H9 (cell line): ENCODE measurements around the gene PJA2. TPM values are rescaled to one million over a fixed set of nuclear protein-coding genes. Genes with fewer than 3 reads are reported as not detected.

Source experiments
- DNase-seq: peaks from one replicate; pipeline ENCODE4 v3.0.0-alpha.2; 2017
- H2AFZ ChIP-seq: one replicate; pipeline ENCODE4 v1.6.1; 2013; ENCODE audit warnings: mild to moderate bottlenecking, low read length, control low read depth, moderate library complexity
- H2AK5ac ChIP-seq: 2 replicates; pipeline ENCODE4 v1.6.1; 2013; ENCODE audit warnings: low read length, control low read depth, mixed read lengths; ENCODE audit not compliant: insufficient read length
- H2BK120ac ChIP-seq: one replicate; pipeline ENCODE4 v1.6.1; 2013; ENCODE audit warnings: low read depth, mild to moderate bottlenecking, low read length, control low read depth, inconsistent platforms; ENCODE audit not compliant: poor library complexity, severe bottlenecking
- H2BK12ac ChIP-seq: 2 replicates; pipeline ENCODE4 v1.6.1; 2013; ENCODE audit warnings: low read length, control low read depth, mixed read lengths, low read depth; ENCODE audit not compliant: insufficient read length
- H2BK15ac ChIP-seq: 2 replicates; pipeline ENCODE4 v1.6.1; 2013; ENCODE audit warnings: low read depth, low read length, control low read depth
- H2BK20ac ChIP-seq: one replicate; pipeline ENCODE4 v1.6.1; 2013; ENCODE audit warnings: low read depth, mild to moderate bottlenecking, low read length, control low read depth, inconsistent platforms; ENCODE audit not compliant: poor library complexity, severe bottlenecking
- H2BK5ac ChIP-seq: 2 replicates; pipeline ENCODE4 v1.6.1; 2013; ENCODE audit warnings: low read length, control low read depth, mixed read lengths; ENCODE audit not compliant: insufficient read length
- H3K14ac ChIP-seq: 2 replicates; pipeline ENCODE4 v1.6.1; 2013; ENCODE audit warnings: low read length, control low read depth; ENCODE audit not compliant: insufficient read depth
- H3K18ac ChIP-seq: 2 replicates; pipeline ENCODE4 v1.6.1; 2013; ENCODE audit warnings: low read depth, mild to moderate bottlenecking, mixed read lengths, low read length, control low read depth; ENCODE audit not compliant: insufficient read length
- H3K23ac ChIP-seq: 2 replicates; pipeline ENCODE4 v1.6.1; 2013; ENCODE audit warnings: low read length, control low read depth, mixed read lengths, low read depth; ENCODE audit not compliant: insufficient read length
- H3K23me2 ChIP-seq: 2 replicates; pipeline ENCODE4 v1.6.1; 2013; ENCODE audit warnings: low read depth, mild to moderate bottlenecking, mixed read lengths, low read length, control low read depth; ENCODE audit not compliant: insufficient read length, poor library complexity, severe bottlenecking
- H3K27ac ChIP-seq: 2 replicates; pipeline ENCODE4 v1.5.1; 2013; ENCODE audit warnings: low read length, control low read depth, mixed read lengths, low read depth; ENCODE audit not compliant: insufficient read length
- H3K27me3 ChIP-seq: 2 replicates; pipeline ENCODE4 v1.6.1; 2013; ENCODE audit warnings: low read length, control low read depth, inconsistent platforms; ENCODE audit not compliant: insufficient read depth
- H3K4ac ChIP-seq: 2 replicates; pipeline ENCODE4 v1.6.1; 2013; ENCODE audit warnings: low read depth, mild to moderate bottlenecking, control low read depth, inconsistent platforms, low read length, moderate library complexity
- H3K4me1 ChIP-seq: 2 replicates; pipeline ENCODE4 v1.6.1; 2013; ENCODE audit warnings: low read length, control low read depth, inconsistent platforms; ENCODE audit not compliant: insufficient read depth
- H3K4me2 ChIP-seq: 2 replicates; pipeline ENCODE4 v1.6.1; 2013; ENCODE audit warnings: low read length, control low read depth, mixed read lengths; ENCODE audit not compliant: insufficient read length, insufficient read depth
- H3K56ac ChIP-seq: 2 replicates; pipeline ENCODE4 v1.6.1; 2013; ENCODE audit warnings: low read depth, mild to moderate bottlenecking, mixed read lengths, low read length, control low read depth; ENCODE audit not compliant: insufficient read length
- H3K79me1 ChIP-seq: 2 replicates; pipeline ENCODE4 v1.6.1; 2013; ENCODE audit warnings: low read depth, mild to moderate bottlenecking, moderate library complexity, low read length, control low read depth, inconsistent platforms; ENCODE audit not compliant: insufficient read depth, poor library complexity, severe bottlenecking
- H3K79me2 ChIP-seq: 2 replicates; pipeline ENCODE4 v1.6.1; 2013; ENCODE audit warnings: low read length, control low read depth, inconsistent platforms; ENCODE audit not compliant: insufficient read depth
- H3K9ac ChIP-seq: 2 replicates; pipeline ENCODE4 v1.6.1; 2013; ENCODE audit warnings: low read length, control low read depth, mixed read lengths; ENCODE audit not compliant: insufficient read length; ENCODE audit errors: extremely low read depth
- H3K9me3 ChIP-seq: one replicate; pipeline ENCODE4 v1.6.1; 2013; ENCODE audit warnings: low read depth, low read length, inconsistent platforms; ENCODE audit not compliant: control insufficient read depth
- H3T11ph ChIP-seq: one replicate; pipeline ENCODE4 v1.6.1; 2013; ENCODE audit warnings: mild to moderate bottlenecking, low read length, control low read depth, inconsistent platforms
- H4K20me1 ChIP-seq: one replicate; pipeline ENCODE4 v1.6.1; 2013; ENCODE audit not compliant: control insufficient read depth, insufficient read length, insufficient read depth
- H4K5ac ChIP-seq: 2 replicates; pipeline ENCODE4 v1.6.1; 2013; ENCODE audit warnings: low read depth, mild to moderate bottlenecking, mixed read lengths, low read length, control low read depth; ENCODE audit not compliant: insufficient read length
- H4K8ac ChIP-seq: replicated peaks from 2 replicates; pipeline ENCODE4 v1.6.1; 2013; ENCODE audit warnings: low read length, control low read depth, mixed read lengths, low read depth; ENCODE audit not compliant: insufficient read length
- H4K91ac ChIP-seq: 2 replicates; pipeline ENCODE4 v1.6.1; 2013; ENCODE audit warnings: low read depth, mild to moderate bottlenecking, moderate library complexity, mixed read lengths, low read length, control low read depth; ENCODE audit not compliant: insufficient read length
- H3K27ac Mint-ChIP-seq, 3 experiments: 2 replicates in 2 of 3; 3 replicates in 1 of 3; pipeline ENCODE4 v1.8.0; 2020 to 2021; ENCODE audit warnings: mixed read lengths in 3 of 3, mild to moderate bottlenecking in 1 of 3, moderate library complexity in 1 of 3
- H3K27me3 Mint-ChIP-seq: 2 replicates; pipeline ENCODE4 v1.8.0; 2021; ENCODE audit warnings: low read depth, mild to moderate bottlenecking, moderate library complexity, mixed read lengths
- H3K36me3 Mint-ChIP-seq, 3 experiments: 2 replicates in 2 of 3; 3 replicates in 1 of 3; pipeline ENCODE4 v1.8.0; 2020 to 2021; ENCODE audit warnings: low read depth in 3 of 3, mixed read lengths in 3 of 3; ENCODE audit not compliant: insufficient read depth in 1 of 3
- H3K4me1 Mint-ChIP-seq, 2 experiments: 2 replicates each; pipeline ENCODE4 v1.8.0; 2020; ENCODE audit warnings: mixed read lengths in 2 of 2
- H3K4me3 Mint-ChIP-seq, 2 experiments: 2 replicates in 1 of 2; 3 replicates in 1 of 2; pipeline ENCODE4 v1.8.0; 2020 to 2021; ENCODE audit warnings: mild to moderate bottlenecking in 2 of 2, mixed read lengths in 2 of 2, moderate library complexity in 1 of 2
- H3K9me3 Mint-ChIP-seq, 2 experiments: 2 replicates in 1 of 2; 3 replicates in 1 of 2; pipeline ENCODE4 v1.8.0; 2020; ENCODE audit warnings: mild to moderate bottlenecking in 2 of 2, mixed read lengths in 2 of 2, moderate library complexity in 1 of 2
- total RNA-seq: library from RNA; stranded (reverse); gene quantifications from 2 replicates; pipeline ENCODE4 v1.2.1, GENCODE V29; 2021
- TF ChIP-seq, protein P1 (sequence below): fragments of 200-600 bp; sonication (generic); conservative IDR thresholded peaks from 3 replicates; pipeline ENCODE4 v1.8.0; 2021; ENCODE audit warnings: antibody characterized with exemption, mild to moderate bottlenecking

Gene PJA2
- total RNA-seq, 1 experiment from 2014 or later, result 41.5 TPM

- Histone ChIP-seq H3K18ac (no peak overlapping the region), H3K4me1 (peaks cover 2% of the 10 kb centered on the region; the same call in 1 of the 2 replicates), H3K14ac (no peak overlapping the region), H2BK20ac (no peak overlapping the region), H3K4me2 (no peak overlapping the region), H4K91ac (no peak overlapping the region), H2BK5ac (no peak overlapping the region), H4K20me1 (no peaks in the 10 kb centered on the region), H4K5ac (no peak overlapping the region), H2BK120ac (no peak overlapping the region), H3K23ac (no peak overlapping the region), H3K23me2 (no peaks in the 10 kb centered on the region), H3K79me2 (no peaks in the 10 kb centered on the region), H3K4ac (no peak overlapping the region), H3K27ac (no peak overlapping the region), H3K9me3 (peaks cover 11% of the 10 kb centered on the region), H3T11ph (no peak overlapping the region), H2AFZ (no peak overlapping the region), H3K56ac (no peak overlapping the region), H3K79me1 (no peaks in the 10 kb centered on the region), H2BK15ac (no peak overlapping the region), H4K8ac (no peak overlapping the region), H3K9ac (no peak overlapping the region), H2BK12ac (no peak overlapping the region), H3K27me3 (no peaks in the 10 kb centered on the region), H2AK5ac (no peak overlapping the region)
- Mint-ChIP-seq H3K27ac (no peak overlapping the region), H3K27me3 (no peaks in the 10 kb centered on the region), H3K4me1 (peaks cover 13 to 14% of the 10 kb centered on the region in 2 experiments), H3K4me3 (no peak overlapping the region), H3K9me3 (peaks cover 13 to 14% of the 10 kb centered on the region in 2 experiments), H3K36me3 (peaks cover 0 to 13% (median 10%) of the 10 kb centered on the region in 3 experiments; a peak in 4 of 7 replicates)
- TF ChIP-seq, protein P1, sequence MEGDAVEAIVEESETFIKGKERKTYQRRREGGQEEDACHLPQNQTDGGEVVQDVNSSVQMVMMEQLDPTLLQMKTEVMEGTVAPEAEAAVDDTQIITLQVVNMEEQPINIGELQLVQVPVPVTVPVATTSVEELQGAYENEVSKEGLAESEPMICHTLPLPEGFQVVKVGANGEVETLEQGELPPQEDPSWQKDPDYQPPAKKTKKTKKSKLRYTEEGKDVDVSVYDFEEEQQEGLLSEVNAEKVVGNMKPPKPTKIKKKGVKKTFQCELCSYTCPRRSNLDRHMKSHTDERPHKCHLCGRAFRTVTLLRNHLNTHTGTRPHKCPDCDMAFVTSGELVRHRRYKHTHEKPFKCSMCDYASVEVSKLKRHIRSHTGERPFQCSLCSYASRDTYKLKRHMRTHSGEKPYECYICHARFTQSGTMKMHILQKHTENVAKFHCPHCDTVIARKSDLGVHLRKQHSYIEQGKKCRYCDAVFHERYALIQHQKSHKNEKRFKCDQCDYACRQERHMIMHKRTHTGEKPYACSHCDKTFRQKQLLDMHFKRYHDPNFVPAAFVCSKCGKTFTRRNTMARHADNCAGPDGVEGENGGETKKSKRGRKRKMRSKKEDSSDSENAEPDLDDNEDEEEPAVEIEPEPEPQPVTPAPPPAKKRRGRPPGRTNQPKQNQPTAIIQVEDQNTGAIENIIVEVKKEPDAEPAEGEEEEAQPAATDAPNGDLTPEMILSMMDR, result no peak
- no peak for DNase-seq
Observed at GRCh38 chr5:109453251-109453650, 43.5 kb upstream of the PJA2 start.
